D341Med (cell line): ENCODE data around the gene EEF1E1.
"Not testable (repeated sequence)": the region's sequence is repeated elsewhere in the genome, so short reads cannot be mapped to it uniquely, and the experiment has no call there.

Source experiments
- DNase-seq: peaks from one replicate; pipeline ENCODE4 v3.0.0; 2012; ENCODE audit warnings: low spot score

The EEF1E1 gene

DNA sequence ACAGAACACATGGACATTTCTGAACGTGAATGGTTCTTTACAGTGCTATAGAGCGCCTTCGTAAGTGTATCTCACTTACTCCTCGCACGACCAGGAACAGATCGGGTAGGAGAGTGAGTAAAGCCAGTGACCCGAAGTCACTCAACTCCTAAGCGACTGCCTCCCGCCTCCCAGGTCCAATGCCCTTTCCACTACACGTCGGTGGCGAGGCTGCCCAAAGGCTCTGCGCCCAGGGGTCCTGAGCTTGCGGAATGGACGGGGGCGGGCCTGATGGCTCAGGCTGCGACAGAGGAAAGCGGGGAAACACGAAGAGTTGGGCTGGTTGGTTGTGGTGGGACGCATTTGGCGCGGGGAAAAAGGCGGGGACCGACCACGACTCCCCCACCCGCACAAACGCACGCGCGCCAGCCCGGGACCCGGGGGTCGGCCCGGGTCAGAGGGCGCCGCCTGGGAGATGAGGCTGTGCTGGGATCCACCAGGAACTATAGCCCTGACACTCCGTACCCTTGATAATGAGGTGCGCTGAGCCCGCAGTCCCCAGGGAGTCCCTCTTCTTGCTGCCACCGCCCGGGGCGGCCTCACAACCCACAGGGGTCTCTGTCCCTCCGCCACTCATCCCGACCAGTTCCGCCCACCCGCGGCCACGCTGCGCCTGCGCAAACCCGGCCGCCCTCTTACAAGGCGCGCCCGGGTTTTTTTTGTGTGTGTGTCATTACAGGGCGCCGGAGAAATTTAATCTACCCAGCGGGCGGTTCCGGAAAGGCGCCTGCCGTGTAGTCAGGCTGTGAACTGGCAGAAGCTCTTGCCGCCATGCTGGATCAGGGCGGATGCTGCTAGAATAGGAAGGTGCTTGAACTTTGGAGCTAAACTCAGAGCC is 38.3 kb downstream of the EEF1E1 start, which contains the start of gene BLOC1S5:
Gene BLOC1S5, minus strand, starts transcription at position 629 of the 877 bp plus-strand sequence. Its CDS starts 13 bp downstream, at position 616.
- DNase-seq = peak; percentile 99

- DNase-seq = no peak
Observed at GRCh38 chr6:8061736-8062135, 40.6 kb downstream of the EEF1E1 start.

DNA sequence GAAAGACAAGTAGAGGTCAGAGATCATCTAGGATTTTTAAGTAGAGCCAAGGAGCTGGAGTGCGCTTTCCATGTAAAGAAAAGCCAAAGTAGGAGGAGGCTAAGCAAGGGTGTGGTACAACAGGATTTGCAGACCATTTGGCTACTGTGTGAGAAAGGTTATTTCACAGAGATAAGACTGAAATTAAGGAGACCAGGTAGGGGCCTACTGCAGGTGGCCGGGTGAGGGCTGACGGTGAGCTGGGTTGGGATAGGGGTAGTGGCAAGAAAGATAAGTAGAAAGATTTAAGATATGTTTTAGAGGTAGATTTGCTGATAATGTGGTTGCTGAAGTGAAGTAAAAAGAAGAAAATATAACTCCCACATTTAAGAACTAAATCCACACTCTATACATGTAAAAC is 42.0 kb downstream of the EEF1E1 start:
- DNase-seq = no peak

GRCh38 chr6:8059129-8059528 is 43.2 kb downstream of the EEF1E1 start:
- no peak for DNase-seq

DNA sequence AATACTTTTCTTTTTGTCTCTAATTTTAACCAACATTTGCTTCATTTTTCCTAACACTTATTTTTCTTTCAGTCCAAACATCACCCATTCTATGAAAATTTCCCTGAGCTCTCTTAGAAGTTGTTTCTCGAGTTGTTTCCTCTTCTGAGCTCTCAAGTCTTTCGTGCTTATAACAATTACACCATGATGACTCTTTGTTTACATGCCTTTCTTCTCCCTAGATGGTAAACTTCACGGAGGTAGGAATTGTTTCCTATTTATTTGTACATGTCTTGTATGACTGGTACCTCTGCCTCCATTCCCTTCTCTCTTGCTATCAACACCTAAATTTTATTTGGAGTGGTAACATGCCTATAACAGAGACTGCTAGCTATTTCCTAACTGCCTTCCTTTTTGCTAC is 44.6 kb downstream of the EEF1E1 start:
- DNase-seq = no peak

DNA sequence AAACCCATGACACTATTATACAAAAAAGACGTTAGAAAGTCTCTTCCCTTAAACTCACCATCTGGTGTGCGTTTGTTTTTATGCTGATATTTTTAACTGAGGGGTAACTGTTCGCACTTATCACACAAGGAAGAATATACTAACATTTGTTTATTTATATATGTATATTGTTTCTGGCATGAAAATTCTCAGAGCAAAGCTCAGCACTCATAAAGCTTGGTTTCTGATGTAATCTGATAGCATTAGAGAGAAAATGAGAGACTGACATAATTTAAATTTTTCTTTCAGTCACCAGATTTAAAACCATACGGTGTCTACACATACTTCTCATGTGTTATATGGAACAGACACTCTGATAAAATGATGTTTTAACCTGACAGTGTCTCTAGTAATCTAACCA is 45.1 kb downstream of the EEF1E1 start:
- DNase-seq = no peak

GRCh38 chr6:8054276-8054675 is 48.1 kb downstream of the EEF1E1 start:
- no peak for DNase-seq

DNA sequence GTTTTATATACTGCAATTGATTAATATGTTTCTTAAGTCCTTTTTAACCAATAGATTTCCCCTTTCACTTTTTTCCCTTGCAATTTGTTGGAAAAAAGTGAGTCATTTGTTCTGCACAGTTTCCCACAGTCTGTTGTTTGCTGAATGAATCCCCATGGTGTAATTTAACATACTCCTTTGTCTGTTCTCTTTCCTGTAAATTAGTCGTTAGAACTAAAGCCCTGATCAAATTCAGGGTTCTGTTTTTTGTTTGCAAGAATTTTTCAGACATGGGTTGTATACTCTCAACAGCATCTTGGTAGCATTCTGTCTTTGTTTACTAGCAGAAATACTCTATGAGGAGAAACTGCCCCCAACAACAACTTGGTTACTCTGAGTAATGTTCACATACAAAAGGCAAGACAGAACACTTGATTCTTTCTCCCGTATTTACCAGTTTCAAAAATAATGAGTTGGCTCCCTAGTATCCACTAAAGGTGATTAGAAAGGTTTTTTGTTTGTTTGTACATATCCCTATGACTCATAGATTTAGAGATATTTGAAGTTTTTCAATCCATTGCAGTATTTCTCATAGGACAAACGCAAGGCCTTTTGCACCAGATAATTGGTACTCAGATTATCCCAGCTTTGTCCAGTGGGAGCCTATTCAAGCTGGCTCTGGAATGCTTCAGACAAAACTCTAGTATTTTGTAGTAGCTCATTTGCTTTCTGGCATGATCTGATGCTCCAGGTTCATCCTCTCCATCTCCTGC is 54.6 kb downstream of the EEF1E1 start:
- DNase-seq = no peak

GRCh38 chr6:8045769-8046168 is 56.6 kb downstream of the EEF1E1 start:
- DNase-seq = not testable (repeated sequence)

GRCh38 chr6:8043221-8043620 is 59.1 kb downstream of the EEF1E1 start:
- no peak for DNase-seq

DNA sequence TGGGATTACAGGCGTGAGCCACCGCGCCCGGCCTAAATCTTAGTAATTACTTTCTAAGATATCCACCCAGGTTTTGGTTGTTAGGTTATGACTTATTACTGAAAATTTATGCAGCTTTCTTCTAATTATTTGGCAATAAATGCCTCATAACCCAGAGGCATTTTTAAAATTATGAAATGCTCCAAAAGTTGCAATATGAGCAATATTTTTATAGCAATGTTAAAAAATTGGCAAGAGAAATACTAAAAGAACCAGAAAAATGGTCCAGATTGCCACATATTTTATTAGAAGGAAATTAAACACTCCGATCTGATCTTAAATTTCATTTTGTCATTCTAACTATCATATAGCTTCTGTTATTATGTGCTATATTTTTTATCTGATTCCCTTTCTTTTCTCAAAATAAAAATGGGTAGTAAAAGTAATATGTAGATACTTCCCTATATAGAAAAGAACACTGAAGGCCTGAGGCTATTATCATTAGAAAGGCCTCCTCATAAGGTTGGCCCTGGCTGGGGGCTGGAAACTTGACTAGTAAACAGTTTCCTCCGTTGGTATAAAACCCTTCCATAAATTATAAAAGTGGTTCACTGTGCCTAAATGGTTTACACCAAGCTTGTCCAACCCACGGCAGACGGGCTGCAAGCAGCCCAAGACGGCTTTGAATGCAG is 60.3 kb downstream of the EEF1E1 start:
- DNase-seq = no peak

DNA sequence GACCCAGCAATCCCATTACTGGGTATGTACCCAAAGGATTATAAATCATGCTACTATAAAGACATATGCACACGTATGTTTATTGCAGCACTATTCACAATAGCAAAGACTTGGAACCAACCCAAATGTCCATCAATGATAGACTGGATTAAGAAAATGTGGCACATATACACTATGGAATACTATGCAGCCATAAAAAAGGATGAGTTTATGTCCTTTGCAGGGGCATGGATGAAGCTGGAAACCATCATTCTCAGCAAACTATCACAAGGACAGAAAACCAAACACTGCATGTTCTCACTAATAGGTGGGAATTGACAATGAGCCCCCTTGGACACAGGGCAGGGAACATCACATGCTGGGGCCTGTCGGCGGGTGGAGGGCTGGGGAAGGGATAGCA is 68.2 kb downstream of the EEF1E1 start:
- DNase-seq = not testable (repeated sequence)

- no peak for DNase-seq
Observed at GRCh38 chr6:8030920-8031319, 71.4 kb downstream of the EEF1E1 start.
